Measurements from ENCODE around the gene KLHL18.
A peak's percentile ranks its signal among the peaks of the same experiment; 100 is the strongest.
"Not testable (repeated sequence)": the region's sequence is repeated elsewhere in the genome, so short reads cannot be mapped to it uniquely, and the experiment has no call there.

Gene KLHL18

DNA sequence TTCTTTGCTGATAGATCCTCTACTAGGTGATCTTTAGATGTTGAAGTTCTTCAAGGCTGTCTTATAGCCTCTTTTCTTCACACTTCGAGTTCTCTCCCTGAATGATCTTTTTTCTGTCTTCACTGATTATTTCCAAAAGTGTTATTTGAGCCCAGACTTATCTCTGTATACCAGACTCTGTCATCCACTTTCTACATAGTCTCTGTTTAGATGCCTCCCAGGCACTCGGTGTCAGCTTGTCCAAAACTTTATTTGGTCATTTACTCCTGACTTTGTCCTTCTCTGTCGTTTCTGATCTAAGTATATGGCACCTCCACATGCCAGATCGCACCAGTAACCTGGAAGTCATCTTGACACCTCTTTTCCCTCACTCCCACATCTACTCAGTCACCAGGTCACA is 27.6 kb downstream of the KLHL18 start:
- no peaks in the 10 kb centered on the region for H3K4me1 ChIP-seq (ENCODE audit: insufficient read depth, poor library complexity, severe bottlenecking)
- H3K27me3 ChIP-seq (ENCODE audit: insufficient read depth, poor library complexity, severe bottlenecking) = no peaks in the 10 kb centered on the region
- no peaks in the 10 kb centered on the region for H3K9me3 ChIP-seq (ENCODE audit: severe bottlenecking)
- no peak for ATAC-seq (ENCODE audit: low read depth)
- H3K27ac ChIP-seq (ENCODE audit: poor library complexity, severe bottlenecking) = no peak overlapping the region
- peaks cover 22% of the 10 kb centered on the region for H3K36me3 ChIP-seq (ENCODE audit: low read depth)
- TF ChIP-seq, protein P1, sequence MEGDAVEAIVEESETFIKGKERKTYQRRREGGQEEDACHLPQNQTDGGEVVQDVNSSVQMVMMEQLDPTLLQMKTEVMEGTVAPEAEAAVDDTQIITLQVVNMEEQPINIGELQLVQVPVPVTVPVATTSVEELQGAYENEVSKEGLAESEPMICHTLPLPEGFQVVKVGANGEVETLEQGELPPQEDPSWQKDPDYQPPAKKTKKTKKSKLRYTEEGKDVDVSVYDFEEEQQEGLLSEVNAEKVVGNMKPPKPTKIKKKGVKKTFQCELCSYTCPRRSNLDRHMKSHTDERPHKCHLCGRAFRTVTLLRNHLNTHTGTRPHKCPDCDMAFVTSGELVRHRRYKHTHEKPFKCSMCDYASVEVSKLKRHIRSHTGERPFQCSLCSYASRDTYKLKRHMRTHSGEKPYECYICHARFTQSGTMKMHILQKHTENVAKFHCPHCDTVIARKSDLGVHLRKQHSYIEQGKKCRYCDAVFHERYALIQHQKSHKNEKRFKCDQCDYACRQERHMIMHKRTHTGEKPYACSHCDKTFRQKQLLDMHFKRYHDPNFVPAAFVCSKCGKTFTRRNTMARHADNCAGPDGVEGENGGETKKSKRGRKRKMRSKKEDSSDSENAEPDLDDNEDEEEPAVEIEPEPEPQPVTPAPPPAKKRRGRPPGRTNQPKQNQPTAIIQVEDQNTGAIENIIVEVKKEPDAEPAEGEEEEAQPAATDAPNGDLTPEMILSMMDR (IDR thresholded peaks at IDR 0.05; ENCODE audit: poor library complexity, severe bottlenecking) = no peak
- H3K4me3 ChIP-seq (ENCODE audit: severe bottlenecking) = no peak overlapping the region
- no peak for DNase-seq (ENCODE audit: low spot score)

DNA sequence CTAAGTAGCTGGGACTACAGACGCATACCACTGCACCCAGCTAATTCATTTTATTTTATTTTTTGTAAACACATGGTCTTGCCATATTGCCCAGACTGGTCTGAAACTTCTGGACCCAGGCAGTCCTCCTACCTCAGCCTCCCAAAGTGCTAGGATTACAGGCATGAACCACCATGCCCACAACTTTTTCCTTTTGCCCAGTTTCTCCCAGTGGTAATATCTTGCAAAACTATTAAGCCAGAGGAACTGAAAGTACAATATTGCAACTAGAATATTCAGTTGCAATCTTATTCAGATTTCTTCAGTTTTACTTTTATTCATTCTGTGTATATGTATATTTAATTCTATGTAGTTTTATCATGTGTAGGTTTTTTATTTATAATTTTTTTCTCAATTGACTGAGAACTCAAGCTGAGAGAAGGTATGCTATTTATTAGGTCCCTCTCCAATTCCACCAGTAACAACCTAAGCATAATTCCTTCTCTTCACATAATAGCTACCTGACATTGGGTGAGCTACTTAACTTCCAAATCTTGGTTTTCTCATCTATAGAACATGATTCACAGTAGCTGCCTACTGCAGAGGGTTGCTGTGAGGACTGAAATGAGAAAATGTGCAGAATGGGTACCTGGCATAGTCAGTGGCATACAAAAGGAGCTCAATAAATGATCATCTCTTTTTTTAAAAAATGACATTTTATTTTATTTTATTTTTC is 30.8 kb downstream of the KLHL18 start:
- H3K27me3 ChIP-seq (ENCODE audit: insufficient read depth, poor library complexity, severe bottlenecking) = no peaks in the 10 kb centered on the region
- H3K4me1 ChIP-seq (ENCODE audit: insufficient read depth, poor library complexity, severe bottlenecking) = peaks cover 4% of the 10 kb centered on the region
- H3K27ac ChIP-seq (ENCODE audit: poor library complexity, severe bottlenecking) = no peak overlapping the region
- TF ChIP-seq, protein P1 (IDR thresholded peaks at IDR 0.05; ENCODE audit: poor library complexity, severe bottlenecking) = no peak
- no peaks in the 10 kb centered on the region for H3K9me3 ChIP-seq (ENCODE audit: severe bottlenecking)
- no peak for ATAC-seq (ENCODE audit: low read depth)
- H3K4me3 ChIP-seq (ENCODE audit: severe bottlenecking) = no peak overlapping the region
- H3K36me3 ChIP-seq (ENCODE audit: low read depth) = no peaks in the 10 kb centered on the region
- no peak for DNase-seq (ENCODE audit: low spot score)

DNA sequence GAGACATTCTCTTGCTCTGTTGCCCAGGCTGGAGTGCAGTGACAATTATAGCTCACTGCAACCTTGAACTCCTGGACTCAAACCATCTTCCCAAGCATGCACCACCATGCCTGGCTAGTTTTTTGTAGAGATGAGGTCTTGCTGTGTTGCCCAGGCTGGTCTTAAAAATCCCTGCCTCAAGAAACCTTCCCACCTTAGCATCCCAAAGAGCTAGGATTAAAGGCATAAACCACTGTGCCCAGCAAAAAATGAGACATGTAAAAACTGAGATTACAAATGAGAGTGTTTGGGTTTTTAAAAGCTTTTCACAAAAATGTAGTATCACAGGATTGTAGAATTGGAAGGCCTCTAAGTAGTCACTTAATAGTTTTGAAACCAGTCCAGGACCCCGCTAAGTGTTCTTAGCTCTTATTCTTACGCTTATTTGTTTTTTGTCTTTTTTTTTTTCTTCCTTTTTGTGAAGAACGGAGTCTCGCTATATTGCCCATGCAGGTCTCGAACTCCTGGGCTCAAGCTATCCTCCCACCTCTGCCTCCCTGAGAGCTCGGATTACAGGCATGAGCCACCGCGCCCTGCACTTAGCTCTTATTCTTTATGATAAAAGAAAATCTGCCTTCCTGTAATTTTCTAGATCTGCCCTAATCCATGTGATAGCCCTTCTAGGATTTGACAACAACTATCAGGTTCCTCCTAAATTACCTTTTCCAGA is 31.5 kb downstream of the KLHL18 start:
- H3K4me1 ChIP-seq (ENCODE audit: insufficient read depth, poor library complexity, severe bottlenecking) = peaks cover 4% of the 10 kb centered on the region
- no peak for DNase-seq (ENCODE audit: low spot score)
- H3K9me3 ChIP-seq (ENCODE audit: severe bottlenecking) = no peaks in the 10 kb centered on the region
- TF ChIP-seq, protein P1 (IDR thresholded peaks at IDR 0.05; ENCODE audit: poor library complexity, severe bottlenecking) = no peak
- no peak for ATAC-seq (ENCODE audit: low read depth)
- no peak overlapping the region for H3K4me3 ChIP-seq (ENCODE audit: severe bottlenecking)
- no peak overlapping the region for H3K27ac ChIP-seq (ENCODE audit: poor library complexity, severe bottlenecking)
- H3K27me3 ChIP-seq (ENCODE audit: insufficient read depth, poor library complexity, severe bottlenecking) = no peaks in the 10 kb centered on the region
- no peaks in the 10 kb centered on the region for H3K36me3 ChIP-seq (ENCODE audit: low read depth)

DNA sequence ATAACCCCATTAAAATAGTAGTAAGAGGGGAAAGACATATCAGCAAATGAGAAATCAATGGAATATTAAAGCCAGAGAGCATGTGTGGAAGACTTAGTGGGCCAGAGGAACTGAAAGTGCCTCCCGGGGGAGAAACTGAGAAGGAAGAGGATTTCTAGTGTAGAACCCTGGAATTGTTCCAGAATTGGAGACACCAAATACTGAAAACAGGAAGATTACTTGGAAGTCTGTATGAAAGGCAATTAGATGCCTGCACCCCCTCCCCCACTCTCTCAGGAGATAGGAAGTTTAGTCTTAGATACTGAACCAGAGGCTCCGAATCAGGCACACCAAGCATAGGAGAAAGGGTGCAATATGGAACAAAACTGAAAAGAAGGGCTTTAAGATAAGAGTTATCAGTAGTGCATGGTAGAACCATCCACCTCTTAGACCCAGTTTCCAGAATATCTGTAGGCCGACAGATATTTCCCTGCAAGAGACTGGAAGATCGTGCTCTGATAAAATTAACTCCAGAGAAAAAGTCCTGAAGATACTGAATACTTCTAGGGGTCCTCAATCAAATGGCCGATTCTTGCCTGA is 32.4 kb downstream of the KLHL18 start:
- H3K27me3 ChIP-seq (ENCODE audit: insufficient read depth, poor library complexity, severe bottlenecking) = no peaks in the 10 kb centered on the region
- H3K4me3 ChIP-seq (ENCODE audit: severe bottlenecking) = no peak overlapping the region
- no peak for ATAC-seq (ENCODE audit: low read depth)
- H3K27ac ChIP-seq (ENCODE audit: poor library complexity, severe bottlenecking) = no peak overlapping the region
- TF ChIP-seq, protein P1 (IDR thresholded peaks at IDR 0.05; ENCODE audit: poor library complexity, severe bottlenecking) = no peak
- peaks cover 4% of the 10 kb centered on the region for H3K4me1 ChIP-seq (ENCODE audit: insufficient read depth, poor library complexity, severe bottlenecking)
- H3K9me3 ChIP-seq (ENCODE audit: severe bottlenecking) = no peaks in the 10 kb centered on the region
- DNase-seq (ENCODE audit: low spot score) = no peak
- H3K36me3 ChIP-seq (ENCODE audit: low read depth) = peaks cover 3% of the 10 kb centered on the region

DNA sequence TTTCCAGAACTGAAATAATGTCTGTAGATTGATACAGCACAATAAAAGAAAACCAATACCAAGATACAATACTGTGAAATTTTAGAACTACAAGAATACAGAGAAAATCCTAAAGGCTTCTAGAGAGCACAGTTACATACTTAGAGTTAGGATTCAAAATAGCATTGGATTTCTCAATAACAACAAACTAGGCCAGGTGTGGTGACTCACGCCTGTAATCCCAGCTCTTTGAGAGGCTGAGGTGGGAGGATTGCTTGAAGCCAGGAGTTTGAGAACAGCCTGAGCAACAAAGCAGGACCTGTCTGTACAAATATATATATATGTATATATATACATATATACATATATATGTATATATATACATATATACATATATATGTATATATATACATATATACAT is 33.4 kb downstream of the KLHL18 start:
- ATAC-seq (ENCODE audit: low read depth) = peak; percentile 79
- H3K27ac ChIP-seq (ENCODE audit: poor library complexity, severe bottlenecking); DNase-seq (ENCODE audit: low spot score); H3K27me3 ChIP-seq (ENCODE audit: insufficient read depth, poor library complexity, severe bottlenecking); H3K36me3 ChIP-seq (ENCODE audit: low read depth); H3K4me1 ChIP-seq (ENCODE audit: insufficient read depth, poor library complexity, severe bottlenecking); H3K4me3 ChIP-seq (ENCODE audit: severe bottlenecking); H3K9me3 ChIP-seq (ENCODE audit: severe bottlenecking): not testable (repeated sequence)
